NCI-H2107 (cell line): ENCODE results near the gene TBC1D4.
A peak's percentile ranks its signal among the peaks of the same experiment; 100 is the strongest.

Source experiments
- DNase-seq: peaks from one replicate; lab custom pipeline; 2025; lab: John Stamatoyannopoulos, UW

Gene TBC1D4

GRCh38 chr13:75391432-75392100 lies 90.4 kb downstream of the TBC1D4 start:
- DNase-seq, result no peak

GRCh38 chr13:75390229-75390628 lies 91.7 kb downstream of the TBC1D4 start:
- DNase-seq, result no peak

GRCh38 chr13:75385708-75386083 lies 96.3 kb downstream of the TBC1D4 start:
- DNase-seq, result no peak

GRCh38 chr13:75384879-75385707 lies 96.9 kb downstream of the TBC1D4 start:
- DNase-seq, result no peak

DNA sequence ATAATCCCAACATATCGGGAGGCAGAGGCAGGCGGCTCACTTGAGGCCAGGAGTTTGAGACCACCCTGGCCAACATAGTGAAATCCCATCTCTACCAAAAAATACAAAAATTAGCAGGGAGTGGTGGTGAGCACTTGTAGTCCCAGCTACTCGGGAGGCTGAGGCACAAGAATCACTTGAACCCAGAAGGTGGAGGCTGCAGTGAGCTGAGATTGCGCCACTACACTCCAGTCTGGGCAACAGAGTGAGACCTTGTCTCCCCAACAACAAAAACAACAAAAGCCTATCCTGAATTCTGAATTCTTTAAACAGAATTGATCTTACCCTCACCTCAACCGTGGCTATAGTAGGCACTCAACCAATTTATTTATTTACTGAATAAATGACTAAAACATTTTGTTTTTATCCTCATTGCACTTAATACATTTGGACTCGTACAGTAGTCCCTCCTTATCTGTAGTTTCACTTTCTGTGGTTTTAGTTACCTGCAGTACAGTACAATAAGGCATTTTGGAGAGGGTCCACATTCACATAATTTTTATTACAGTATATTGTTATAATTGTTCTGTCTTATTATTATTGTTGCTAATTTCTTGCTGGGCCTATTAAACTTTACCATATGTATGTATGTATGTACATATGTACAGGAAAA lies 98.8 kb downstream of the TBC1D4 start:
- no peak for DNase-seq

- DNase-seq, result no peak
These were observed 103.7 kb downstream of the TBC1D4 start for GRCh38 chr13:75378301-75378700.

DNA sequence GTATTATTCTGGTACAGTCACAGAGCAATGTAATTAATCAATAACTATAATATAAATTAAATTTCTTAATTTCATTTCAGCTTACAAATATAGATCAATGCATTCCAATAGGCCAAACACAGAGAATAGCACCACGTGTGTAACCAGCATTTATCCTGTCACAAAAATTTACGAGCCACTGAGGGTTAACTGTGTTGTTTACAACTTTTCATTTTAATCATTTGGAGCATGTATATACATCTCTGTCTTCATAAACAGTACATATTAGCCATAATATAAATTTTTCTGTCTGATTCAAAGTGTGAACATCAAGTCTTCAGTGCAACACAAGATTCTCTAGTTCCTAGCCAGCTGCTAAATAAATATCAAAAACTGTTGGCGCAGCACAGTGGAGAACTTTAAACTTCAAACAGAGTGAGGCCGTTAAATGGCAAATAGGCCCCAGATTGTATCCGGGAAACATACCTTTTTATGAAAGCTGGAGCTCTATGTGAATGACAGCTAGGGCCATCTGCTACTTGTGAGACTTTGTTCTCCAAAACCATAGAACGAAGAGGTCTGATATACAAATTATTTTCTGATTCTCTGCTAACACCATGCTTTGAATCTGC lies 105.1 kb downstream of the TBC1D4 start:
- no peak for DNase-seq

GRCh38 chr13:75375329-75375728 lies 106.6 kb downstream of the TBC1D4 start:
- DNase-seq, result no peak

- DNase-seq, result no peak
These were observed 108.0 kb downstream of the TBC1D4 start for GRCh38 chr13:75373988-75374387.

DNA sequence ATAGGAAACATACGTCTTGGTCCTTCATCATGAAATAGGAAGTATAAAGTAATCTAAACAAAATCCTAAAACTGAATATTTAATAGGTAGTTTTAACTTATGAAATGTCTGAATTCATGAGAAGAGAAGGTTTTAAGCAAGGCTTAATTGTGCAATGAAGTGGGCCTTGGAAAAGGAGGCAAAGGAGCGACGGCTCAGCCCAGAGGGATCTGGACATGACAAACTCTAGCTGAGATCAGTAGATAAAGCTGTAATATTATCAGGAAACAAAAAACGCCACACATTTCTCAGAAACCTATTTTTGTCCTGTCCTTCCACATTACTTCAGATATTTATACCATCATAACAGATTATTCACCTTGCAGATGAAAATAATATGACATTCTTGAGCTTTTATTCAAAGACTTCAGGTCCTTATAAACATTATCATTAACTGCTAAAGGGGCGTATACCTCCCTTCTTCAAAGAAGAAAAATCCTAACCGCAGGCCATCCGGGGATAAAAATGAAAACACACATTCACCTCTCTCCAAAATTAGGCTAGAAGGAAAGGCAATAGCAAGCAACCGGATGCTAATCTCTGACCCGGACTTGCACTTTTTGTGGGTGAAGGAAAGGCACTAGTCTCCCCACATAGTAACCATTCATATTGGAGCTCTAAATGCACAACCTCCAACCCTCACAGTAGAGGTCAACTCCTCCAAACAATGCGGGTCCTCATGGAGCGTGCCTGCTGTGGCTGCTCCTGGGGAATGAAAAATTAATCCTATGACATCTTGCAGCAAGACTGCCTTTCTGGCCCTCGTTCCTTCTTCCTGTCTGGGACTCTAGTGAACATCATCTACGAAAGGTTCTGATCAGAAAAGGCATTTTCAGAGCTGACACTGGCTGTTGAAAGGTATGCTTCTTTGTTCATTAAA lies 108.8 kb downstream of the TBC1D4 start:
- no peak for DNase-seq

GRCh38 chr13:75372517-75372916 lies 109.5 kb downstream of the TBC1D4 start:
- peak; percentile 5 for DNase-seq

- no peak for DNase-seq
These were observed 110.8 kb downstream of the TBC1D4 start for GRCh38 chr13:75371203-75371602.

DNA sequence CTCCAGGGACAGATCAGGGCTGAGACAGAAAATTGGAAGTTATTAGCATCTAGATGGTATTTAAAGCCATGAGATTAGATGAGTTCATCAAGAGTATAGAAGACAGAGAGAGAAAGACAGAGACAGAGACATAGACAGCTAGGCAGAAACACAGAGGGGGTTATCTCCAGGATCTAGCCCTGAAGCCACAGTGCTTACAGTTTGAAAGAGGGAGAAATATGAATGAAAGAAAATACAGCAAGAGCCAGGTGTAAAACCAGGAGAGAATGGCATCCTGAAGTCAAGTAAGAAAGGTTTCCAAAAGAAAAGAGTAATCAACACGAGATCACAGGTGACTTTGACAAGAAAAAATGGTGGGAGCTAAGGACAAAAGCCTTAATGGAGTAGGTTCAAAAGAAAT lies 111.2 kb downstream of the TBC1D4 start:
- DNase-seq, result no peak

DNA sequence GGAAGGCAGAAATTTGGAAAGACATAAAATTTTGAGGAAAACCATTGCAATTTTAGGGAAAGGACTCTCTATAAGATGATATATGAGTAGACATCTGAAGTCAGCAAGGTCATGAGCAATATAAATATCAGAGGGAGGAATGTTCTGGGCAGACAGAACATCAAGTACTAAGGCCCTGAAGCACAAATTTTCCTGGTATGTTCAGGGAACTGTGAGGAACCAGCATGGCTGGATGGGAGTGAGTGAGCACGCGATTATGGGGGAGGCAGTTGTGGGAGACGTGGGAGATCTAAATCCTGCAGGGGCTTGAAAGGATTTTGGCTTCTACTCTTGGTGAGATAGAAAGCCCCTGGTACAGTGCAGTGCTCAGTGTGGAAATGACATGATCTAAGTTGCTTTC lies 112.0 kb downstream of the TBC1D4 start:
- no peak for DNase-seq

- DNase-seq, result no peak
These were observed 113.8 kb downstream of the TBC1D4 start for GRCh38 chr13:75368167-75368566.

DNA sequence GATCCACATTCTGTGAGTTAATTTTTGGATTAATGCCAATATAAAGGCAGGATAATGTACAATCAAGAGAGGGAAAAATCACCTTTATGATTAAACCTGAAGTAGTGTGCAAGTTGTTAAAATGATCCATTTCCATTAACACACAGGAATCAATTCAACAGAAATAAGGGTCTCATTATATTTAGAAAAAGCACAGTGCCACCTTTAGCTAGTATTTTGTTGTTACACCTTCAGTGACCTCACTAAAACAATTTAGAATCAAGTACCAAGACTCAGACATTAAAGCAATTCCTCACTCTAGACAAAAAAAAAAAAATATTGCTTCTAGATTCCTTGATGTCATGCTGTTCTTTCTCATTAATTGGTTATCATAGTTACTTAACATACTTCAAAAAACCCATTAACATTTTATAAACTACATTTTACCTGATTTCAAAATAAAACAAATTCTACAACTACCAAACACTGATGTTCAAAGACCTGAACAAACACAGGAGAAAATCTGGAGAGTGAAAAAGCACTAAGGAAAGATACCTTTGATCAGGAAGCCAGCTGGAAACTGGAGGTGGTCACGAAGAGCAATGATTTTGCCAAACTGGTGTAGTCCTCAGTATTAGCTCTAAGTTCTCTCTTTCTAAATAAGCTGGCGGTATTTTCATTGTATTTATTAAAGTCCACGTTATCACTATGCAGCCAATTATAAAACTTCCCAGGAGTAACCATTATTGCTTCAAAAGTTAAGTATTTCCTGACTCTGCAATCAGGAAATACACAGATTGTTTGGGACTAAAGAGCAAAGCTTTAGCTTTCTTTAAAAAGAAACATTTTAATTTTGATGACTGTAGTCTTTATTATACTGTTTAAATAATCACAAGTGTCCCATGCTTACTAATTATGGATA lies 115.3 kb downstream of the TBC1D4 start:
- DNase-seq, result no peak

DNA sequence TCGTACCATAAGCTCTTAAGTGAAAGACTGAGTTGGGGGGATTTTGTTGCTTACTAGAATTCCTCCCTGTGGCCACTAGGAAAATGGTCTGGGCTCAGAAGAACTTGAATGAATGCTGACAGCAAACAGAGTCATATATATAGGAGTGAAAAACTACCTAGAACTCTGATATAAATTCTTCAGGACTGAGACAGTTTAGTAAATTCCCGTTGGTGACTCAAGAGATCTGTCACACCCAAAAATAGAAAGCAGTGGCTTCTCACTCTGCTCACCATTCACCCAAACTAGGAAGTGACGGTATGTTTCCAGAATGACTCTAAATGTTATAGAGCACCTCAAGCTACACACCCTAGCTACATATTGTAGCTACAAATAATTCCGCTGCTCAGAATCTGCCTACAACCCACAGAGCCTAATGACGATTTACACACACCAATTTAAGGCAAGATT lies 116.2 kb downstream of the TBC1D4 start:
- DNase-seq, result no peak

DNA sequence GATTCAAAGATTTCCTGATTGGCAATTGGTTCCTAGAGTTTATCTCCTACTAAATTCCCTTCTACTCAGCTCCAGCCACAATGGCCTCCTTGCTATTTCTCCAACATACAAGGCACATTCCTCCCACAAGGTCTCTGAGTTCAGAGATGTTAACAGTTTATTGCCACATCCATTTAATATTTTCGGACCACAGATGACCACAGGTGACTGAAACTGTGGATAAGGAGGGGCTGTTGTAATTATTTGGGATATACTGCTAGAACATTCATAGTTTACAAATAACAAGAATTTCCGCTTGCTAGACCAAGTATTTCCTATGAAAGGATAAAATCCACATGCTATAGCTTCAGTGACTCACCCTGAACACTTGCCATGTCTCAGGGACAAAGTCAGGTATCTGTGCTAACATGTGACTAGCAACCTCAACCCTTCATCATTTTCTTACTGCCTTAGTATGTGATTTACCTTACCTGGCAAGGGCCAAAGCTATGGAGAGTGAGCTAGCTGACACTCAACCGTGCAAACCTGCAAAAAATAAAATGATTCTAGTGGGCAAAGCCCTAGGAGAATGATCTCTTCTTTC lies 117.7 kb downstream of the TBC1D4 start:
- no peak for DNase-seq

GRCh38 chr13:75363371-75363770 lies 118.6 kb downstream of the TBC1D4 start:
- no peak for DNase-seq

GRCh38 chr13:75362026-75362425 lies 119.9 kb downstream of the TBC1D4 start:
- no peak for DNase-seq
